ENCODE results near the gene MYRIP.
"Not testable (repeated sequence)": the region's sequence is repeated elsewhere in the genome, so short reads cannot be mapped to it uniquely, and the experiment has no call there.

GRCh38 chr3:39833764-39834163 lies 24.4 kb downstream of the MYRIP start:
- TF ChIP-seq, protein P1, sequence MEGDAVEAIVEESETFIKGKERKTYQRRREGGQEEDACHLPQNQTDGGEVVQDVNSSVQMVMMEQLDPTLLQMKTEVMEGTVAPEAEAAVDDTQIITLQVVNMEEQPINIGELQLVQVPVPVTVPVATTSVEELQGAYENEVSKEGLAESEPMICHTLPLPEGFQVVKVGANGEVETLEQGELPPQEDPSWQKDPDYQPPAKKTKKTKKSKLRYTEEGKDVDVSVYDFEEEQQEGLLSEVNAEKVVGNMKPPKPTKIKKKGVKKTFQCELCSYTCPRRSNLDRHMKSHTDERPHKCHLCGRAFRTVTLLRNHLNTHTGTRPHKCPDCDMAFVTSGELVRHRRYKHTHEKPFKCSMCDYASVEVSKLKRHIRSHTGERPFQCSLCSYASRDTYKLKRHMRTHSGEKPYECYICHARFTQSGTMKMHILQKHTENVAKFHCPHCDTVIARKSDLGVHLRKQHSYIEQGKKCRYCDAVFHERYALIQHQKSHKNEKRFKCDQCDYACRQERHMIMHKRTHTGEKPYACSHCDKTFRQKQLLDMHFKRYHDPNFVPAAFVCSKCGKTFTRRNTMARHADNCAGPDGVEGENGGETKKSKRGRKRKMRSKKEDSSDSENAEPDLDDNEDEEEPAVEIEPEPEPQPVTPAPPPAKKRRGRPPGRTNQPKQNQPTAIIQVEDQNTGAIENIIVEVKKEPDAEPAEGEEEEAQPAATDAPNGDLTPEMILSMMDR (IDR thresholded peaks at IDR 0.05 in 2 of 3, conservative IDR thresholded peaks at IDR 0.05 in 1 of 3; ENCODE audit: borderline replicate concordance in 1 of 3, insufficient read depth in 1 of 3, low read depth in 2 of 3, low read length in 2 of 3), result not testable (repeated sequence)
- not testable (repeated sequence) for TF ChIP-seq POLR2AphosphoS5 (IDR thresholded peaks at IDR 0.05; ENCODE audit: low read depth, low read length)

All from HCT116 (cell line).